ENCODE results near the gene OBSCN.

Gene OBSCN

GRCh38 chr1:228224198-228225164 is 16.6 kb downstream of the OBSCN start:
- no peak overlapping the region for H3K4me2 ChIP-seq (ENCODE audit: low read length)
- no peaks in the 10 kb centered on the region for H3K9me2 ChIP-seq (ENCODE audit: low read depth, low read length)
- TF ChIP-seq CTCF (IDR thresholded peaks at IDR 0.05; ENCODE audit: low read length) (no peak), EZH2 (IDR thresholded peaks at IDR 0.05; ENCODE audit: borderline replicate concordance, low read length) (no peak)
- H2AFZ ChIP-seq (ENCODE audit: low read length): no peak overlapping the region
- H3K9me3 ChIP-seq (ENCODE audit: low read length): no peaks in the 10 kb centered on the region
- H3K36me3 ChIP-seq (ENCODE audit: insufficient read depth, low read length): no peaks in the 10 kb centered on the region
- H3K4me1 ChIP-seq (ENCODE audit: insufficient read depth, low read length, severe bottlenecking): peaks cover 6% of the 10 kb centered on the region
- H3K4me3 ChIP-seq (ENCODE audit: low read depth, low read length, poor library complexity, severe bottlenecking): no peak overlapping the region
- no peak overlapping the region for H3K27ac ChIP-seq (ENCODE audit: low read depth, low read length, poor library complexity, severe bottlenecking)
- H3K9ac ChIP-seq (ENCODE audit: low read length): no peak overlapping the region
- no peaks in the 10 kb centered on the region; the same call in 1 of the 2 replicates for H3K27me3 ChIP-seq (ENCODE audit: insufficient read depth, low read length)
- H4K20me1 ChIP-seq (ENCODE audit: insufficient read depth, low read length): no peaks in the 10 kb centered on the region
- H3K79me2 ChIP-seq (ENCODE audit: insufficient read depth, low read length): no peaks in the 10 kb centered on the region
- H3F3A ChIP-seq (ENCODE audit: insufficient read depth, low read length): no peaks in the 10 kb centered on the region

GRCh38 chr1:228225165-228225710 is 17.4 kb downstream of the OBSCN start:
- no peak overlapping the region for H3K4me2 ChIP-seq (ENCODE audit: low read length)
- H3K27me3 ChIP-seq (ENCODE audit: insufficient read depth, low read length): no peaks in the 10 kb centered on the region; the same call in 1 of the 2 replicates
- H3F3A ChIP-seq (ENCODE audit: insufficient read depth, low read length): no peaks in the 10 kb centered on the region
- H3K9me3 ChIP-seq (ENCODE audit: low read length): no peaks in the 10 kb centered on the region
- no peak overlapping the region for H3K27ac ChIP-seq (ENCODE audit: low read depth, low read length, poor library complexity, severe bottlenecking)
- no peak overlapping the region for H3K4me3 ChIP-seq (ENCODE audit: low read depth, low read length, poor library complexity, severe bottlenecking)
- no peaks in the 10 kb centered on the region for H3K4me1 ChIP-seq (ENCODE audit: insufficient read depth, low read length, severe bottlenecking)
- TF ChIP-seq EZH2 (IDR thresholded peaks at IDR 0.05; ENCODE audit: borderline replicate concordance, low read length) (no peak), CTCF (IDR thresholded peaks at IDR 0.05; ENCODE audit: low read length) (no peak)
- no peaks in the 10 kb centered on the region for H4K20me1 ChIP-seq (ENCODE audit: insufficient read depth, low read length)
- no peaks in the 10 kb centered on the region for H3K9me2 ChIP-seq (ENCODE audit: low read depth, low read length)
- no peak overlapping the region for H2AFZ ChIP-seq (ENCODE audit: low read length)
- H3K9ac ChIP-seq (ENCODE audit: low read length): no peak overlapping the region
- no peaks in the 10 kb centered on the region for H3K79me2 ChIP-seq (ENCODE audit: insufficient read depth, low read length)
- no peaks in the 10 kb centered on the region for H3K36me3 ChIP-seq (ENCODE audit: insufficient read depth, low read length)

GRCh38 chr1:228225740-228226139 is 17.9 kb downstream of the OBSCN start:
- H3K9me2 ChIP-seq (ENCODE audit: low read depth, low read length): no peaks in the 10 kb centered on the region
- H3K79me2 ChIP-seq (ENCODE audit: insufficient read depth, low read length): no peaks in the 10 kb centered on the region
- no peaks in the 10 kb centered on the region for H3F3A ChIP-seq (ENCODE audit: insufficient read depth, low read length)
- H3K27me3 ChIP-seq (ENCODE audit: insufficient read depth, low read length): no peaks in the 10 kb centered on the region; the same call in 1 of the 2 replicates
- H3K4me2 ChIP-seq (ENCODE audit: low read length): no peak overlapping the region
- H4K20me1 ChIP-seq (ENCODE audit: insufficient read depth, low read length): no peaks in the 10 kb centered on the region
- H3K36me3 ChIP-seq (ENCODE audit: insufficient read depth, low read length): no peaks in the 10 kb centered on the region
- no peak for TF ChIP-seq EZH2 (IDR thresholded peaks at IDR 0.05; ENCODE audit: borderline replicate concordance, low read length)
- TF ChIP-seq CTCF (IDR thresholded peaks at IDR 0.05; ENCODE audit: low read length): no peak
- no peak overlapping the region for H2AFZ ChIP-seq (ENCODE audit: low read length)
- no peaks in the 10 kb centered on the region for H3K9me3 ChIP-seq (ENCODE audit: low read length)
- H3K4me1 ChIP-seq (ENCODE audit: insufficient read depth, low read length, severe bottlenecking): no peaks in the 10 kb centered on the region
- no peak overlapping the region for H3K4me3 ChIP-seq (ENCODE audit: low read depth, low read length, poor library complexity, severe bottlenecking)
- H3K9ac ChIP-seq (ENCODE audit: low read length): no peak overlapping the region
- H3K27ac ChIP-seq (ENCODE audit: low read depth, low read length, poor library complexity, severe bottlenecking): no peak overlapping the region
